T1000 (cell line): ENCODE results near the gene DPY19L3.
"Not testable (repeated sequence)": the region's sequence is repeated elsewhere in the genome, so short reads cannot be mapped to it uniquely, and the experiment has no call there.

Experiments
- DNase-seq: peaks from one replicate; lab custom pipeline; 2025; ENCODE audit warnings: mixed read lengths; lab: John Stamatoyannopoulos, UW

Gene DPY19L3, protein sequence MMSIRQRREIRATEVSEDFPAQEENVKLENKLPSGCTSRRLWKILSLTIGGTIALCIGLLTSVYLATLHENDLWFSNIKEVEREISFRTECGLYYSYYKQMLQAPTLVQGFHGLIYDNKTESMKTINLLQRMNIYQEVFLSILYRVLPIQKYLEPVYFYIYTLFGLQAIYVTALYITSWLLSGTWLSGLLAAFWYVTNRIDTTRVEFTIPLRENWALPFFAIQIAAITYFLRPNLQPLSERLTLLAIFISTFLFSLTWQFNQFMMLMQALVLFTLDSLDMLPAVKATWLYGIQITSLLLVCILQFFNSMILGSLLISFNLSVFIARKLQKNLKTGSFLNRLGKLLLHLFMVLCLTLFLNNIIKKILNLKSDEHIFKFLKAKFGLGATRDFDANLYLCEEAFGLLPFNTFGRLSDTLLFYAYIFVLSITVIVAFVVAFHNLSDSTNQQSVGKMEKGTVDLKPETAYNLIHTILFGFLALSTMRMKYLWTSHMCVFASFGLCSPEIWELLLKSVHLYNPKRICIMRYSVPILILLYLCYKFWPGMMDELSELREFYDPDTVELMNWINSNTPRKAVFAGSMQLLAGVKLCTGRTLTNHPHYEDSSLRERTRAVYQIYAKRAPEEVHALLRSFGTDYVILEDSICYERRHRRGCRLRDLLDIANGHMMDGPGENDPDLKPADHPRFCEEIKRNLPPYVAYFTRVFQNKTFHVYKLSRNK

DNA sequence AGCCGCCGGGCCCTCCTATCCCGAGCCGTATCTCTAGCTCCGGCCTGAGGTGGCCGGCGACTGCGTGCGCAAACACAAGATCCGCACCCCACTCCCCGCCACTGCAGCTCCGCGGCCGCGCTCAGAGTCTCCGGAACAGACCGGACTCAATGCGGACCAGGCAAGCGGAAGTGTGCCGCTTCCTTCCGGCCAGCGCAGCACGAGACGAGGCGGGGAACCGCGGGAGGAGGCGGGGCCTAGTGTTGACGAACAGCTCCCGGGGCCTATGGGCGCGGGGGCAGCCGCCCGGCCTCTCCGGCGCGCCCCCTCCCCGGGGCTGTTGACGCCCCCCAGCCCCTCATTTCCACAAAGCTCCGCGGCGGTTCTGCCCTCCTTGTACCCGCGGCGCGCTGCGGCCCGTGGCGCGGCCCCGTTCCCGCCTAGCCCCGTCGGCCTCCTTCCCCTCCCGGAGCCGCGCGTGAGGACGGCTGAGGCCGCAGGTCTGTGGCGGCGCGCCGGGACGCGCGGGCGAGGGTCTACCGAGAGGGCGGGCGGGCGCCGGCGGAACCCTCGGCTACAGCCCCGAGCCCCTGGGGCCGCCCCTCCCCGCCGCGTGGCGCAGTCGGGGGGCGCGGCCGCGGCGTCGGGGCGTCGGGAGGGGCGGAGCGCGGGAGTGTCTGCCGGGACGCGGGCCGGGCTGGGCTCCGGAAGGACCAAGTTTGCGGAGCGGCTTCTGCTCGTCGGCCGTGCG is at the start of gene DPY19L3:
DPY19L3 (plus strand) TSS at position 340 of the 730 bp plus-strand sequence. CDS start 2,484 bp downstream, outside the sequence.
- DNase-seq = peak; percentile 89

- no peak for DNase-seq
Measured at GRCh38 chr19:32357720-32358119, 47.9 kb upstream of the DPY19L3 start.

DNA sequence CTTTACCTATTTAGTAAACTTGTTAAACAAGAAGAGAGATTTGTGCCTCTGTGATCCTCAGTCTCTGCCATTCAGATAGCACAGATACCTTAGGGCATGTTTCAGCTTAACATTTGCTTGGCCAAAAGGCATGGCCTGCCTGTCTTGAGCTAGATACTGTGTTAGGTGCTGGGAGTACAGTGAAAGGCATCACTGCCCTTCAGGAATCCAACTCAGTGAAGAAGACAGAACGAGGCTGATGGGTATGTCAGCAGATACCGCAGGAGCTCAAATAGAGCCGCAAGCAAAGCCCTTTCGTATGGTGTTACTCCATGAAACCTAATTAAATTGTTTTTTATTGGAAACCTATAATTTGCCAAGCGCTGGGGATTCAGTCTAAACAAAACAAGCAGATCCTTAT is 47.2 kb upstream of the DPY19L3 start:
- no peak for DNase-seq

DNA sequence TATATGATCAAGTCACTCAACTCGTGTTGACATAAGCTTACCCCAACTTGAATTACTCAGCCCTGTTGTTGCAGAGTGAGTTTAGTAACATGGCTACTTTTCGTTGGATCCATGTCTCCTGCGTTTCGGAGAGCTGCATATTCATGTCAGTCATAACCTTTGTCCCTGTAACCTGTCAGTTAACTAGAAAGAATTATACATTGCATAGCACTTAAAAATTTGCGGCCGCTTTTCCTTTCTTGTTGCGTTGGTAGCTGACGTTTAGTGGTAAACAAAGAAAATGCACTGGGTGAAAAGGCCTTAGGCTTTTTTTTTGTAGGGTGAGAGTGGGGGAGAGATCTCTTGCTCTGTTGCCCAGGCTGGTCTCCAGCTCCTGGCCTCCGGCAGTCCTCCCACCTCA is 46.0 kb upstream of the DPY19L3 start:
- DNase-seq = no peak

- no peak for DNase-seq
Measured at GRCh38 chr19:32361574-32362317, 43.8 kb upstream of the DPY19L3 start.

DNA sequence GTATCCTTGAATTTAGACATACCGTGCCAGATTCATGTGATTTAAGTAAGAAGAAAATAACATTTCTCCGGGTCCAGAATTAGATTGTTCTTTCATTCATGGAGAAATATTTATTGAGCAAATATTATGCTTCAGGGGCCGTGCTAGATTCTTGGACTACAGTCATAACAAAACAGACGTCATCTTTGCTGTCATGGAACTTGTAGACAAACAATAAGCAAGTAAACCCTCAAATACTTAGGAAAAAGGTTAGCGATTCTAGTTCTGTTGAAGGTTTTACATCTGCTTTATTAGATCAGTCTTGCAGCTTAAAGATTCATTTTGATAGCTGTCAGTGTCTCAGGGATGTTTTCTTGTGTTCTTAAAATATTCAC is 43.3 kb upstream of the DPY19L3 start:
- no peak for DNase-seq

GRCh38 chr19:32363175-32363574 is 42.4 kb upstream of the DPY19L3 start:
- no peak for DNase-seq

GRCh38 chr19:32363632-32364031 is 41.9 kb upstream of the DPY19L3 start:
- no peak for DNase-seq

GRCh38 chr19:32364040-32364439 is 41.5 kb upstream of the DPY19L3 start:
- DNase-seq = no peak

DNA sequence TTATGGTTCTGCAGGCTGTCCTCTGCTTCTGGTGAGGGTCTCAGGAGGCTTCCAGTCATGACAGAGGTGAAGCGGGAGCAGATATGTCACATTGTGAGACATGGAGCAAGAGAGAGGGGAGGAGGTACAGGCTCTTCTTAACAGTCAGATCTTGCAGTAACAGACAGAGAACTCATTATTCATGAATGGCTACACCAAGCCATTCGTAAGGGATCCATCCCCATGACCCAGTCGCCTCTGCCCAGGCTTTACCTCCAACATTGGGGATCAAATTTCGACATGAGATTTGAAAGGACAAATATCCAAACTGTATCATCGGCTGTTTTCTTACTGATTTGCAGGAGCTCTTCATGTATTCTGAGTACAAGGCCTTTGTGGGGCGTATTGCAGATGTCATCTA is 38.5 kb upstream of the DPY19L3 start:
- DNase-seq = no peak

DNA sequence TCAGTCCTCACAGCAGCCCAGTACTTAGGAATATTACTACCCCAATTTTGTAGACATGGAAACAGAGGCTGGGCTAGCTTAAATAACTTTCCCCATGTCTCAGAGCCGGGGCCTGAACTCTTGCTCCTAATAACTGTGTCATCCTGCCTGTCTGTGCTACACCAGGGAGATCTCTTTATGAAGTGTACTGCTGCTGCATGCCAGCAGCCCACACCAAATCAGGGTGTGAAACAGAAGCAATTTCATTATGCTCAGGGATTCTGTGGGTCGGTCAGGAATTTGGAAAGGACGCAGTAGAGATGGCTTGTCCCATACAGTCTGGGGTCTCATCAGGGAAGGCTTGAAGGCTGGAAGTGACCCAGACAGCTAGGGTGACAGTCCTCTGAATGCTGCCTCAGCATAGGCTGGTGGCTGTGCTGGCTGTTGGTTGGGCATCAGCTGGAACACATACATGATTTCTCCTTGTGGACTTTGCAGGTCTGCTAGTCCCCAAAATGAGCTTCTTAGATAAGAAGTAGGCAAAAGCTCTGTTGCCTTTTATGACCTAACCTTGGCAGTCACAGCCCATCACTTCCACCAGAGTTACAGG is 37.5 kb upstream of the DPY19L3 start:
- DNase-seq = no peak

DNA sequence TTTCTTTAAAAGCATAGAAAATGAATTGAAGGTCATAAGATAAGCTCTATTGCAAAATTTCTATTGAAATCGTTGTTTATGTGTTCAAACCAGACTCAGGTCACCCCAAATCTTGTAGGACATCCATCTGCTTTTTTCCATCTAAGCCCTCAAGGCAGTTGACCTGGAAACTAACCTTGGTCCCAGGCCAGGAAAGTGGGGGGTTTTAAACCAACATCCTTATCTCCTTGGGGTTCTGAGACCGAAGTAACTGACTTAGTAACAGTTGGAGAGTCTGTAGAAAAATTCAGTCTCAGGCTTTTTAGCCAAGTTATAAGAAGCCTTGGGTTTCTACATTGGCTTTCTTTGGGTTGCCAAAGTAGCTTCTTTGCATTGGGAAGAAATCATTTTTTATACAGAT is 36.8 kb upstream of the DPY19L3 start:
- DNase-seq = no peak

DNA sequence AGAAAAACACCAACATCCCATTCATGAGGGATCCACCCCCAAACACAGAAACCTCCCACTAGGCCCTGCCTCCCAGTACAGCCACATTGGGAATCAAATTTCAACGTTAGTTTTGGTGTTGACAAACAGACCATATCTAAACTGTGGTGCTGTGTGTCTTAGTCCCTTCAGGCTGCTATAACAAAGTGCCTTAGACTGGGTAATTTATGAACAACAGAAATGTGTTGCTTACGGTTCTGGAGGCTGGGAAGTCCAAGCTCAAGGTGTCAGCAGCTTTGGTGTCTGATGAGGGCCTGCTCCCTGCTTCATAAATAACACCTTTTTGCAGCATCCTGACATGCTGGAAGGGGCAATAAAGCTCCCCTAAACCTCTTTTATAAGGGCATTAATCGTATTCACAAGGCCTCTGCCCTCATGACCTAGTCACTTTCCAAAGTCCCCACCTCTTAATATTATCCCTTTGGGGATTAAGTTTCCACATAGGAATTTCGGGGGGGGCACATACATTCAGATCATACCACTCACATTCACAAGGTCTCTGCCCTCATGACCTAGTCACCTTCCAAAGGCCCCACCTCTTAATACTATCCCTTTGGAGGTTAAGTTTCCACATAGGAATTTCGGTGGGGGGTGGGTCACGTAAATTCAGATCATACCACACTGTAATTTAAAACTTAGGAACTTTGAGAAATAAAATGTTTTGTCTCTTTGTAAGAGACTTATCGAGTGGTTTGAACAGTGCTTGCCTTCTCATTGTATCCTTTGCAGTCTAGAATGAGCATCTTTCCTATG is 32.6 kb upstream of the DPY19L3 start:
- peak; percentile 33 for DNase-seq

GRCh38 chr19:32373585-32374295 is 31.8 kb upstream of the DPY19L3 start:
- peak; percentile 76 for DNase-seq

GRCh38 chr19:32374362-32374761 is 31.2 kb upstream of the DPY19L3 start:
- DNase-seq = not testable (repeated sequence)

DNA sequence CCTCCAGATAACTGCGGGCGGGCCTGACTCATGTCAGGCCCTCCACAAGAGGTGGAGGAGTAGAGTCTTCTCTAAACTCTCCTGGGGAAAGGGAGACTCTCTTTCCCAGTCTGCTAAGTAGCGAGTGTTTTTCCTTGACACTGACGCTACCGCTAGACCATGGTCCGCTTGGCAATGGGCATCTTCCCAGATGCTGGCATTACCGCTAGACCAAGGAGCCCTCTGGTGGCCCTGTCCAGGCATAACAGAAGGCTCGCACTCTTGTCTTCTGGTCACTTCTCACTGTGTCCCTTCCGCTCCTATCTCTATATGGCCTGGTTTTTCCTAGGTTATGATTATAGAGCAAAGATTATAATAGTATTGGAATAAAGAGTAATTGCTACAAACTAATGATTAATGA is 28.5 kb upstream of the DPY19L3 start:
- not testable (repeated sequence) for DNase-seq

GRCh38 chr19:32380269-32380668 is 25.3 kb upstream of the DPY19L3 start:
- no peak for DNase-seq

DNA sequence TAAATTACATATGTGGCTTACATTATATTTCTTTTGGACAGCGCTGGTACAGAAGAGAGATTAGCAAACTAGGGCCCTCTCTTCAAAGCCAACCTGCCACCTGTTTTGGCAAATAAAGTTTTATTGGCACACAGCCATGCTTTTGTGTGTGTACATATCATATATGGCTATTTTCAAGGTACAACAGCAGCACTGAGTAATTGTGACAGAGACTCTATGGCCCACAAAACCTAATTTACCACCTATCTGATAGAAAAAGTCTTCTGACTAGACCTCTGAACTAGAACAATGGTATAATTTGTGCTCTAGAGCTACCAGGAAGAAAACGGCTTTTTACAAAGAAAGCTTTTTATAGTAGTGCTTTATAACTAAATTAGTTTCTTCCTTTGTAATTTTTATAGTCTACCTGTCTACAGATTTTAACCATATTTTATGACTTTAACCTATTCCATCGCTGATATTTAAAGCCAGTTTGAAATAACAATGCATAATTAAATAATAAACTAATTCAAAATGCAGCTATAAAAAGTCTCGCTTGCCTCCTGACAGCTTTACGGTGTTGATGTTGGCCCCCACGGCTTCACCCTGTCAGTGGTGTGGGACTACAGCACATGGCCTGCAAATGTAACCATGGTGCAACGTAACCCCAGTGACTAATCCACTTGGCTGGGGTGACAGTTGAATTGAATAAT is 17.7 kb upstream of the DPY19L3 start:
- DNase-seq = no peak

DNA sequence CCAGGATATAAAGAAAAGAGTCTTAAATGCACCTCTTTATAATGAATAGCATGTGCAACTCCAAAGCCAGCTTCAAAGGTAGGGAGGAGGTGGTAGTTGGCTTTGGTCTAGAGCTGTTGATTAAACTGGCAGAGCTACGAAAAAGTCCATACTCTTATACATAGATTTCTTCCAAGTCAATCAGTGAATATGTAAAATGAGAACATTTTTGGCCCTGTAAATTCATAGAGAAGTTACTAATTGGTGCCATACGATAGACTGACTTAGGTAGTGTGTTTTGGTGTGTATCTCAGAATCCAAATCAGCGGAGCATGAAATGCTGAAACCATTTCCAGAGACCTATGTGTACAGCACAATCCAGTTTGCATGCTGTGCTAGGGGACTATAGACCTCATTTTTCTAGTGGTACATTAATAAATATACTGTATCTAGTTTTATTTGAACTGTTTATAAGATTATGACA is 17.1 kb upstream of the DPY19L3 start:
- DNase-seq = no peak
